Activated T-helper 2 cell treated with anti-CD3 and anti-CD28 coated beads, Interferon-gamma antibody, Interleukin-2, Interleukin-4, amounts not matched to agents 10 μg/mL and 5 μg/mL and 100 μg/mL, durations not matched to agents 14 hours and 24 hours and 36 hours (primary cell): Measurements from ENCODE around the gene PPM1D. TPM values are rescaled to one million over a fixed set of nuclear protein-coding genes. Genes with fewer than 3 reads are reported as not detected.

Experiments
- DNase-seq: peaks from one replicate; pipeline ENCODE4 v3.0.0; 2021; ENCODE audit warnings: low spot score
- H3K27ac Mint-ChIP-seq: one replicate; pipeline ENCODE4 v1.8.0; 2021; ENCODE audit warnings: mixed read lengths
- H3K27me3 Mint-ChIP-seq: one replicate; pipeline ENCODE4 v1.8.0; 2021; ENCODE audit warnings: low read depth, mixed read lengths
- H3K36me3 Mint-ChIP-seq: one replicate; pipeline ENCODE4 v1.8.0; 2021; ENCODE audit warnings: low read depth, mixed read lengths
- H3K4me1 Mint-ChIP-seq: one replicate; pipeline ENCODE4 v1.8.0; 2021; ENCODE audit warnings: low read depth, mixed read lengths
- H3K4me3 Mint-ChIP-seq: one replicate; pipeline ENCODE4 v1.8.0; 2021; ENCODE audit warnings: low read depth, mild to moderate bottlenecking, moderate library complexity, mixed read lengths
- H3K9me3 Mint-ChIP-seq: one replicate; pipeline ENCODE4 v1.8.0; 2021; ENCODE audit warnings: mixed read lengths
- intact Hi-C: fragments of 100-400 bp; cut with micrococcal nuclease; formaldehyde crosslinking; loops from one replicate; pipeline ENCODE4 v1.15.1; 2023
- total RNA-seq: library from RNA; stranded (reverse); gene quantifications from 2 replicates; pipeline ENCODE4 v1.2.3, GENCODE V29; 2022

Gene PPM1D
- total RNA-seq, 1 donor from 2014 or later: 14.9 TPM

DNA sequence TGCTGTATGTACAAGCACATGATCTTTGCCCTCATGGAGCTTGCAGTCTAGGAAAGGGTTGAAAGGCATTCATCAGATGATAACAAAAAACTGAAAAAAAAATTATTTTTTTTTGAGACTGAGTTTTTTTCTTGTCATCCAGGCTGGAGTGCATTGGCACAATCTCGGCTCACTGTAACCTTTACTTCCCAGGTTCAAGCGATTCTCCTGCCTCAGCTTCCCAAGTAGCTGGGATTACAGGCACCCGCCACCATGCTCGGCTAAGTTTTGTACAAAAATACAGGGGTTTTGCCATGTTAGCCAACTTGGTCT, 39.0 kb downstream of the PPM1D start:
- no peak for DNase-seq
- Mint-ChIP-seq H3K27me3 (no peaks in the 10 kb centered on the region), H3K9me3 (no peaks in the 10 kb centered on the region), H3K4me3 (no peak overlapping the region), H3K36me3 (peaks cover 31% of the 10 kb centered on the region), H3K4me1 (peaks cover 12% of the 10 kb centered on the region), H3K27ac (no peak overlapping the region)
- intact Hi-C loops: loop anchor here (2.0 kb wide), 1 partner anchor 38 kb away; the partner anchor contains the start of gene PPM1D

DNA sequence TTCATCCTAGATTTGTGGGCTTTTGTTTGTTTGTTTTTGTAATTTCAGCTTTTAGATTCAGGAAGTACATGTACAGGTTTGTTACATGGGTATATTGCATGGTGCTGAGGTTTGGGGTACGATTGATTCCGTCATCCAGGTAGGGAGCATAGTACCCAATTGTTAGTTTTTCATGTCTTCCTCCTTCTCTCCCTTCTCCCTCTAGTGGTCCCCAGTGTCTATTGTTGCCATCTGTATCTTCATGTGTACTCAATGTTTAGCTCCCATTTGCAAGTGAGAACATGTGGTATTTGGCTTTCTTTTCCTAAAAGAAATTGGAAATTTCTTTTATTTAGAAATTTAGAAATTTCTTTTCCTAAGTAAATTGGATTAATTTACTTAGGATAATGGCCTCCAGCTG, 40.5 kb downstream of the PPM1D start:
- no peaks in the 10 kb centered on the region for H3K27me3 Mint-ChIP-seq
- H3K9me3 Mint-ChIP-seq: no peaks in the 10 kb centered on the region
- peaks cover 24% of the 10 kb centered on the region for H3K36me3 Mint-ChIP-seq
- no peak overlapping the region for H3K4me3 Mint-ChIP-seq
- intact Hi-C loops: loop anchor here (5.0 kb wide), 1 partner anchor 113 kb away; the partner anchor contains the start of gene APPBP2
- DNase-seq: no peak
- H3K4me1 Mint-ChIP-seq: peaks cover 12% of the 10 kb centered on the region
- no peak overlapping the region for H3K27ac Mint-ChIP-seq

DNA sequence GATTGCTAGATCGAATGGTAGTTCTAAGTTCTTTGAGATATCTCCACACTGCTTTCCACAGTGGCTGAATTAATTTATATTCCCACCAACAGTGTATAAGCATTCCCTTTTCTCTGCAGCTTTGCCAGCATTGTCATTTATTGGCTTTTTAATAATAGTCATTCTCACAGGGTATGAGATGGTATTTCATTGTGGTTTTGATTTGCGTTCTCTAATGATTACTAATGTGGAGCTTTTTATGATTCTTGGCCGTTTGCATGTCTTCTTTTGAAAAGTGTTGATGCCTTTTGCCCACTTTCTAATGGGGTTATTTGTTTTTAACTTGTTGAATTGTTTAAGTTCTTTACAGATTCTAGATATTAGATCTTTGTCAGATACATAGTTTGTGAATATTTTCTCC, 41.1 kb downstream of the PPM1D start:
- no peaks in the 10 kb centered on the region for H3K27me3 Mint-ChIP-seq
- no peak overlapping the region for H3K4me3 Mint-ChIP-seq
- intact Hi-C loops: loop anchor here (5.0 kb wide), 1 partner anchor 114 kb away; the partner anchor contains the start of gene APPBP2
- DNase-seq: no peak
- H3K36me3 Mint-ChIP-seq: peaks cover 19% of the 10 kb centered on the region
- no peak overlapping the region for H3K27ac Mint-ChIP-seq
- H3K4me1 Mint-ChIP-seq: peaks cover 13% of the 10 kb centered on the region
- H3K9me3 Mint-ChIP-seq: no peaks in the 10 kb centered on the region

DNA sequence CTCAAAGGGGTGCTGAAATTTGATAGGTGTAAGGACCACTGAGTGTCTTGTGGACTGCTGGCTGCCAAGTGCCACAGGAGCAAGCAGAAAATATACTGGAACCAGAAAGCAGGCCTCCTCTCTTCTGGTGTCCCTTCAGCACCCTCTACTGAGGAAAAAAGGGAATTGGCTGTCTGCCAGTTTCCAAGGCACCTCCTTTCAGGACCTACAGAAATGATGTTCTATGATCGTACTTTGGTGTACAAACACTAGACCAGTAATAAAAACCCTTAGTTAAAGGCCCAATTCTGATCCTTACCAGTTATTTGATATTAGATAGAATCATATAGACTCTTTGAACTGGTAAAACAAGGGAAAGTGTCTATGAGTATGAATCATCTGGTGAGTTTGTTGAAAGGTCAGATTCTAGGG, 41.8 kb downstream of the PPM1D start:
- peak; percentile 18 for DNase-seq

DNA sequence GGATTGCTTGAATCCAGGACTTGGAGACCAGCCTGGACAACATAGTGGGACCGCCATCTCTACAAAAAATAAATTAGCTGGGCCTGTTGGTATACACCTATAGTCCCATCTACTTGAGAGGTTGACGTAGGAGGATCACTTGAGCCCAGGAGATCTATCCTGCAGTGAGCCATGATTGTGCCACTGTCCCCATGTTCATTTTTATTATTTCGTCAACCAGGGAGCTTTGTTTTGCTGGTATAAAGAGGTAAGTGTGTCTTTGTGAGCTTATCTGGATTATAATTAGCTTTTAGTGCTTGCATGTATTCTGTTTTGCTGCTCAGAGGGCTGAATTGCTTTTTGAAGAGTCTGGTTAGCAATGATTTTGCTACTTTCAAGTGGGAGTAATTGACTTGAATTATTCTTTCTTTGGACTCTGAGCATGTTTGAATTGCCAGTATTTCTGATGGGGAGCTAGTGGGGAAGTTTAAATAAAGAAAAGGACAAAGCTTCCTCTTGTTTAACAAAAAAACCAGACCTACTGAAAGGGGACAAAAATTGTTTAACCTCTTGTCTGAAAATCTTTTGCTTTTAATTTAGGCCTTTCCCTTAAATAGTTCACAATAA, 46.0 kb downstream of the PPM1D start:
- no peak overlapping the region for H3K27ac Mint-ChIP-seq
- intact Hi-C loops: no loop called here
- peaks cover 14% of the 10 kb centered on the region for H3K4me1 Mint-ChIP-seq
- H3K27me3 Mint-ChIP-seq: no peaks in the 10 kb centered on the region
- DNase-seq: no peak
- H3K36me3 Mint-ChIP-seq: peaks cover 29% of the 10 kb centered on the region
- H3K4me3 Mint-ChIP-seq: no peak overlapping the region
- H3K9me3 Mint-ChIP-seq: no peaks in the 10 kb centered on the region

More for the DNA sequence above, 41.8 kb downstream of the PPM1D start:
- Mint-ChIP-seq H3K27me3 (no peaks in the 10 kb centered on the region), H3K4me1 (peaks cover 17% of the 10 kb centered on the region), H3K27ac (no peak overlapping the region), H3K36me3 (peaks cover 14% of the 10 kb centered on the region), H3K4me3 (no peak overlapping the region), H3K9me3 (no peaks in the 10 kb centered on the region)
- intact Hi-C loops: loop anchor here (2.0 to 5.0 kb wide), 2 partner anchors 71 to 115 kb away; partner anchors contain the start of gene APPBP2

DNA sequence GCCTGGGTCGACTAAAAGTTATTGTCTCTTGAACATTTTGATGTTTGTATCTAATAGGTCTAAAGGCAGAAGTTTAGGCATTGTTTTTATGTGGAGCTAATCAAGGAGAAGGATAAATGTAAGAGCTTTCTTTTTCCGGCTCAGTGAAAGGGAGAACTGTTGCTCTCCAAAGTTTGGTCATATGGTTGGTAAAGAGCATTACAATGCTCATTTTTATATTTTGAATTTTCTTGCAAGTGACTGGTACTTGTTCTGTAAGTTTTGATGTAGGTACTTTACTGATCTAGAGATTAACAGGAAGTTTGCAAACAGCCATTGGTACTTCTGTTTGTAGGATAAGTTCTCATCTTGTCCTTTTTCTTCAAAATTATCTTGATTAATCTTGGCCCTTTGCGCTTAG, 46.7 kb downstream of the PPM1D start:
- no peak overlapping the region for H3K27ac Mint-ChIP-seq
- no peaks in the 10 kb centered on the region for H3K27me3 Mint-ChIP-seq
- intact Hi-C loops: no loop called here
- no peak for DNase-seq
- no peaks in the 10 kb centered on the region for H3K9me3 Mint-ChIP-seq
- peaks cover 30% of the 10 kb centered on the region for H3K36me3 Mint-ChIP-seq
- peaks cover 13% of the 10 kb centered on the region for H3K4me1 Mint-ChIP-seq
- no peak overlapping the region for H3K4me3 Mint-ChIP-seq

DNA sequence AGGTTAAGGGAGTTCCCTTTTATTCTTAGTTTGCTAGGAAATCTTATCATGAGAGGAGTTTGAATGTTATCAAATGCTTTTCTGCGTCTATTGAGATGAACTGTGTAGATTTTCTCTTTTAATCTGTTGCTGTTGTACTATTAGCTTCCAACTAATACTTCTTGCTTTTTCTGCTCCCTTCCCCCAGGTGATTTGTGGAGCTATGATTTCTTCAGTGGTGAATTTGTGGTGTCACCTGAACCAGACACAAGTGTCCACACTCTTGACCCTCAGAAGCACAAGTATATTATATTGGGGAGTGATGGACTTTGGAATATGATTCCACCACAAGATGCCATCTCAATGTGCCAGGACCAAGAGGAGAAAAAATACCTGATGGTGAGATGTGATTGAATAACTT, 47.7 kb downstream of the PPM1D start:
- Mint-ChIP-seq H3K36me3 (peaks cover 34% of the 10 kb centered on the region), H3K4me1 (peaks cover 16% of the 10 kb centered on the region), H3K27me3 (no peaks in the 10 kb centered on the region), H3K27ac (no peak overlapping the region), H3K9me3 (no peaks in the 10 kb centered on the region), H3K4me3 (no peak overlapping the region)
- no peak for DNase-seq
- intact Hi-C loops: no loop called here

DNA sequence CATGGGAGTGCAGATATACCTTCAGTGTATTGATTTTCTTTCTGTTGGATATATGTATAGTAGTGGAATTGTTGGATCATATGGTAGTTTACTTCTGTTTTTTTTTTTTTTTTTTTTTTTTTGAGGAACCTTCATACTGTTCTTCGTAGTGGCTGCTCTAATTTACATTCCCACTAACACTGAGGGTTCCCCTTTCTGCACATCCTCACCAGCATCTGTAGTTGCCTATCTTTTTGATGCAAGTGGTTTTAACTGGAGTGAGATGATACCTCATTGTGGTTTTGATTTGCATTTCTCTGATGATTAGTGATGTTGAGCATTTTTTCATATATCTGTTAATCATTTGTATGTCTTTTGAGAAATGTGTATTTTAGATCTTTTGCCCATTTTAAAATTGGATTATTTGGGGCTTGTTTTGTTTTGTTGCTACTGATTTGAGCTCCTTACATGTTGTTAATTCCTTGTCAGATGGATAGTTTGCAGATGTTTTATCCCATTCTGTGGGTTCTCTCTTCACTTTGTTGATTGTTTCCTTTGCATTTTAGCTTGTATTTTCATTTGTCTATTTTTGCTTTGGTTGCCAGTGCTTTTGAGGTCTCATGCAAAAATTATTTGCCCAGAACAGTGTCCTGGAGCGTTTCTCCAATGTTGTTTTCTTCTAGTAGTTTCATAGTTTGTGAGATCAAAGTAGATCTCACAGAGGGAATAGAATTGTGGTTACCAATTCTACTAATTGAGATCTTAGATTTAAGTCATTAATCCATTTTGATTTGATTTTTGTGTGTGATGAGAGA, 52.7 kb downstream of the PPM1D start:
- Mint-ChIP-seq H3K36me3 (peaks cover 34% of the 10 kb centered on the region), H3K27ac (no peak overlapping the region), H3K4me1 (peaks cover 23% of the 10 kb centered on the region), H3K4me3 (no peak overlapping the region), H3K9me3 (no peaks in the 10 kb centered on the region), H3K27me3 (no peaks in the 10 kb centered on the region)
- no peak for DNase-seq
- intact Hi-C loops: no loop called here

DNA sequence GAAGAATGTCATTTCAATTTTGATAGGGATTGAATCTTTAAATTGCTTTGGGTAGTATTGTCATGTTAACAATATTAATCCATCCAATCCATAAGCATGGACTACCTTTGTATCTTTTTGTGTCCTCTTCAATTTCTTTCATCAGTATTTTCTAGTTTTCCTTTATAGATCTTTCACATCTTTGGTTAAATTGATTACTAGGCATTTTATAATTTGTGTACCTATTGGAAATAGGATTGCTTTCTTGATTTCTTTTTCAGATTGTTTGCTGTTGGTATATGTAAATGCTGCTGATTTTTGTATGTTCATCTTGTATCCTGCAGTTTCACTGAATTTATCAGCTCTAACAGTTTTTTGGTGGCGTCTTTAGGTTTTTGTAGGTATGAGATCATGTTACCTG, 53.6 kb downstream of the PPM1D start:
- Mint-ChIP-seq H3K36me3 (peaks cover 29% of the 10 kb centered on the region), H3K9me3 (no peaks in the 10 kb centered on the region), H3K4me3 (no peak overlapping the region), H3K27ac (peak overlapping the region; percentile 42), H3K4me1 (peaks cover 23% of the 10 kb centered on the region), H3K27me3 (no peaks in the 10 kb centered on the region)
- intact Hi-C loops: no loop called here
- DNase-seq: no peak

DNA sequence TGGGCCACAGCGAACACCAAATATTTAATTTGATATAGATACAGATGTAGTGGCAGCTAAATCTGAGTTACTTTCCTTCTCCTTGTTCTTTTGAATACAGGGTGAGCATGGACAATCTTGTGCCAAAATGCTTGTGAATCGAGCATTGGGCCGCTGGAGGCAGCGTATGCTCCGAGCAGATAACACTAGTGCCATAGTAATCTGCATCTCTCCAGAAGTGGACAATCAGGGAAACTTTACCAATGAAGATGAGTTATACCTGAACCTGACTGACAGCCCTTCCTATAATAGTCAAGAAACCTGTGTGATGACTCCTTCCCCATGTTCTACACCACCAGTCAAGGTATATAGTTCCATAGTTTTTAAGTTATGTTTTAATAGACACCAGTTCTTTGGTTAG, 56.5 kb downstream of the PPM1D start:
- DNase-seq: no peak
- Mint-ChIP-seq H3K9me3 (no peaks in the 10 kb centered on the region), H3K27ac (no peak overlapping the region), H3K4me1 (peaks cover 22% of the 10 kb centered on the region), H3K4me3 (no peak overlapping the region), H3K36me3 (peaks cover 14% of the 10 kb centered on the region), H3K27me3 (no peaks in the 10 kb centered on the region)
- intact Hi-C loops: no loop called here

DNA sequence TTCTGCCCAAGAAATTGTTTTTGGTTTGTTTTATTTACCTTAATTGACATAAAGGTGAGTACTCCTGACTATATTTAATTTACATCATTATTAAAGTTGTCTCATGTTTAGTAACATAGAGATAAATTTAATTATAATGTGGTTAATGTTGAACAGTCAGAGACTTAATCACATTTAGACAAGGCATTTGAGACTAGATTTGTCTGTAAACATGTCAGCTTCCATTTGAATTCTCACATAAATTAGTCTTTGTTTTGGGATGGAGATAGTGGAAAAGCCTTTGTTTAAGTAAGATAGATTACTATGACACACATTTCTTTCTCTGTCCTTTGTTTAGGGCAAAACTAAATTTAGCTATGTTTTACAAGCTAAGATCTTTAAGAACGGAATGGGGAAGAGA, 59.2 kb downstream of the PPM1D start:
- no peaks in the 10 kb centered on the region for H3K9me3 Mint-ChIP-seq
- peak overlapping the region; percentile 48 for H3K27ac Mint-ChIP-seq
- no peak for DNase-seq
- H3K4me1 Mint-ChIP-seq: peaks cover 2% of the 10 kb centered on the region
- peaks cover 21% of the 10 kb centered on the region for H3K36me3 Mint-ChIP-seq
- H3K27me3 Mint-ChIP-seq: no peaks in the 10 kb centered on the region
- intact Hi-C loops: no loop called here
- H3K4me3 Mint-ChIP-seq: no peak overlapping the region

DNA sequence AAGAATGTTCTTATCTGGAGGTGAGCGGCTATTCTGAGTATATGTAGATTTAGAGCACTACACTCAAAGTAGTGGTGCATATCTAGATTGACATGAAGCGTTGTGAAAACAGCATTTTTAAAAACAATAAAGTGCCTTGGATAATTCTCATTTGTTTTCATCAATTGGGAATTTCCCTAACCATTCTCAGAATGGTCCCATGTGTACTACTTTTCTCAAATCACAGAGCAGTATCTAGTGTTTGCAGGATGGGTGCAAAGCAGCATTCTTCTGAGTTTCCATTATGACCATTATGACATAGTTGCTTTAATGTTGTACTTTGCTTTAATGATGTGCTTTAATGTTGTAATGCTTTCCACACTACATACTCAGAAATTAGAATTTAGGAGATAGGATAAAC, 61.5 kb downstream of the PPM1D start:
- H3K27me3 Mint-ChIP-seq: no peaks in the 10 kb centered on the region
- peaks cover 2% of the 10 kb centered on the region for H3K4me1 Mint-ChIP-seq
- no peak overlapping the region for H3K27ac Mint-ChIP-seq
- intact Hi-C loops: no loop called here
- no peaks in the 10 kb centered on the region for H3K9me3 Mint-ChIP-seq
- no peak for DNase-seq
- no peak overlapping the region for H3K4me3 Mint-ChIP-seq
- H3K36me3 Mint-ChIP-seq: peaks cover 28% of the 10 kb centered on the region

DNA sequence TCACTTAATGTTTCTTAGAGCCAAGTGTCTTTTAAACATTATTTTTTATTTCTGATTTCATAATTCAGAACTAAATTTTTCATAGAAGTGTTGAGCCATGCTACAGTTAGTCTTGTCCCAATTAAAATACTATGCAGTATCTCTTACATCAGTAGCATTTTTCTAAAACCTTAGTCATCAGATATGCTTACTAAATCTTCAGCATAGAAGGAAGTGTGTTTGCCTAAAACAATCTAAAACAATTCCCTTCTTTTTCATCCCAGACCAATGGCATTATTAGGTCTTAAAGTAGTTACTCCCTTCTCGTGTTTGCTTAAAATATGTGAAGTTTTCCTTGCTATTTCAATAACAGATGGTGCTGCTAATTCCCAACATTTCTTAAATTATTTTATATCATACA, 64.0 kb downstream of the PPM1D start:
- Mint-ChIP-seq H3K9me3 (no peaks in the 10 kb centered on the region), H3K27me3 (no peaks in the 10 kb centered on the region), H3K4me3 (no peak overlapping the region), H3K4me1 (peaks cover 2% of the 10 kb centered on the region), H3K27ac (no peak overlapping the region), H3K36me3 (peaks cover 22% of the 10 kb centered on the region)
- DNase-seq: no peak
- intact Hi-C loops: no loop called here
